Smooth muscle cell (in vitro differentiated cells): ENCODE data around the gene PLCB1. TPM values are rescaled to one million over a fixed set of nuclear protein-coding genes. Genes with fewer than 3 reads are reported as not detected.

Experiments used
- DNase-seq: peaks from one replicate; lab custom pipeline; 2025; ENCODE audit not compliant: unreplicated experiment; lab: John Stamatoyannopoulos, UW
- H2AFZ ChIP-seq: fragments of 200-600 bp; sonication (generic); 2 replicates; pipeline ENCODE4 v1.6.0; 2016; ENCODE audit warnings: antibody characterized with exemption, low read depth, mild to moderate bottlenecking
- H3F3A ChIP-seq: fragments of 200-600 bp; sonication (generic); 2 replicates; pipeline ENCODE4 v1.6.0; 2017; ENCODE audit warnings: antibody characterized with exemption, low read depth
- H3K27ac ChIP-seq: fragments of 200-600 bp; sonication (generic); 2 replicates; pipeline ENCODE4 v1.5.1; 2016; ENCODE audit warnings: low read depth, mild to moderate bottlenecking
- H3K27me3 ChIP-seq: fragments of 200-600 bp; sonication (generic); 2 replicates; pipeline ENCODE4 v1.6.1; 2016; ENCODE audit warnings: low read depth, mild to moderate bottlenecking
- H3K36me3 ChIP-seq: fragments of 200-600 bp; sonication (generic); 2 replicates; pipeline ENCODE4 v1.5.1; 2016; ENCODE audit warnings: low read depth
- H3K4me1 ChIP-seq: fragments of 200-600 bp; sonication (generic); 2 replicates; pipeline ENCODE4 v1.5.1; 2016; ENCODE audit warnings: low read depth
- H3K4me2 ChIP-seq: fragments of 200-600 bp; sonication (generic); 2 replicates; pipeline ENCODE4 v1.6.0; 2016; ENCODE audit warnings: mild to moderate bottlenecking
- H3K4me3 ChIP-seq: fragments of 200-600 bp; sonication (generic); 2 replicates; pipeline ENCODE4 v1.5.1; 2016; ENCODE audit warnings: mild to moderate bottlenecking
- H3K79me2 ChIP-seq: fragments of 200-600 bp; sonication (generic); 2 replicates; pipeline ENCODE4 v1.6.0; 2016; ENCODE audit warnings: low read depth, mild to moderate bottlenecking
- H3K9ac ChIP-seq: fragments of 200-600 bp; sonication (generic); 2 replicates; pipeline ENCODE4 v1.6.0; 2016; ENCODE audit warnings: low read depth
- H3K9me3 ChIP-seq: fragments of 200-600 bp; sonication (generic); replicated peaks from 2 replicates; pipeline ENCODE4 v1.5.1; 2016; ENCODE audit warnings: low read depth
- H4K20me1 ChIP-seq: fragments of 200-600 bp; sonication (generic); 2 replicates; pipeline ENCODE4 v1.6.0; 2016; ENCODE audit warnings: low read depth
- CTCF ChIP-seq: fragments of 200-600 bp; sonication (generic); IDR thresholded peaks from 2 replicates; pipeline ENCODE4 v1.5.1; 2017; ENCODE audit warnings: borderline replicate concordance, mild to moderate bottlenecking, antibody characterized with exemption; ENCODE audit not compliant: insufficient read depth, poor library complexity, severe bottlenecking
- WGBS: methylation state at CpG from one replicate; pipeline ENCODE4 v1.1.7; 2016; ENCODE audit warnings: low lambda C conversion rate; 5-methylcytosine and 5-hydroxymethylcytosine counted together
- polyA plus RNA-seq: library from polyadenylated mRNA; unstranded; fragments of >200 nt; fragmentation: Nextera tagmentation; extraction: Ambion mirVana; gene quantifications from 2 replicates; pipeline ENCODE4 v1.2.1, GENCODE V29; 2016
- total RNA-seq: library from RNA; depleted of rRNA; stranded (reverse); fragments of >200 nt; gene quantifications from 2 replicates; pipeline ENCODE4 v1.2.3, GENCODE V29; 2014

Gene PLCB1
- total and polyA plus RNA-seq, 2 experiments from 2014 or later = 4.7 to 25.3 TPM

DNA sequence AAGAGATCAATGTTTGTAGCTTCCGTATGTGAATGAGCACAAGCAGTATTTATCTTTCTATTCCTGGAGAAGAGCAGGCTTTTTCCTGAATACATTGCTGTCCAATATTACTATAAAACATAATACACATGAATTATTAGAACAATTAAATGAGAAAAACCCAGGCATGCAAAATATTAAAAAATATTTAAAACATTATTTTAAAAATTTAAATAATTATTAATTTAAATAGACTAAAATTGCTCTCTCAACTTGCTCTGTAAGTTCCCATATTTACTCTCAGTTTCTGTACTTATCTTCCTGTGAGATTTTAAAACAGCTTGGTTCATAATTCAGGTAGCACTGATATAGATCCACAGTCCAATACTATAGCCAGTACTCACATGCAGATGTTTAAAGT, 97.0 kb downstream of the PLCB1 start:
- H3K79me2 ChIP-seq = no peaks in the 10 kb centered on the region
- H3F3A ChIP-seq = no peaks in the 10 kb centered on the region
- no peaks in the 10 kb centered on the region for H4K20me1 ChIP-seq
- no peaks in the 10 kb centered on the region for H3K27me3 ChIP-seq
- no peaks in the 10 kb centered on the region for H3K4me1 ChIP-seq
- H3K27ac ChIP-seq = no peak overlapping the region
- no peak overlapping the region for H3K9ac ChIP-seq
- no peaks in the 10 kb centered on the region for H3K36me3 ChIP-seq
- H2AFZ ChIP-seq = no peak overlapping the region
- 94% methylated on average over 1 of the region's 1 CpG for WGBS
- no peak for DNase-seq
- TF ChIP-seq CTCF = no peak
- H3K9me3 ChIP-seq = no peaks in the 10 kb centered on the region
- no peak overlapping the region for H3K4me2 ChIP-seq
- no peak overlapping the region for H3K4me3 ChIP-seq

GRCh38 chr20:8231038-8231437, 99.0 kb downstream of the PLCB1 start:
- no peaks in the 10 kb centered on the region for H3K4me1 ChIP-seq
- H2AFZ ChIP-seq = no peak overlapping the region
- no peaks in the 10 kb centered on the region for H3F3A ChIP-seq
- no peak overlapping the region for H3K4me3 ChIP-seq
- H3K9me3 ChIP-seq = no peaks in the 10 kb centered on the region
- no peak for TF ChIP-seq CTCF
- H3K27me3 ChIP-seq = no peaks in the 10 kb centered on the region
- no peak overlapping the region for H3K27ac ChIP-seq
- H3K4me2 ChIP-seq = no peak overlapping the region
- H3K9ac ChIP-seq = no peak overlapping the region
- no peak for DNase-seq
- no peaks in the 10 kb centered on the region for H3K79me2 ChIP-seq
- no peaks in the 10 kb centered on the region for H4K20me1 ChIP-seq
- no peaks in the 10 kb centered on the region for H3K36me3 ChIP-seq

GRCh38 chr20:8232332-8232731, 100.3 kb downstream of the PLCB1 start:
- DNase-seq = no peak
- H3K9ac ChIP-seq = no peak overlapping the region
- no peak overlapping the region for H3K4me2 ChIP-seq
- no peaks in the 10 kb centered on the region for H3F3A ChIP-seq
- 93% methylated on average over 3 of the region's 3 CpGs for WGBS
- no peaks in the 10 kb centered on the region for H3K36me3 ChIP-seq
- H3K27ac ChIP-seq = no peak overlapping the region
- no peak overlapping the region for H3K4me3 ChIP-seq
- H3K4me1 ChIP-seq = no peaks in the 10 kb centered on the region
- H4K20me1 ChIP-seq = no peaks in the 10 kb centered on the region
- H2AFZ ChIP-seq = no peak overlapping the region
- no peaks in the 10 kb centered on the region for H3K27me3 ChIP-seq
- no peaks in the 10 kb centered on the region for H3K79me2 ChIP-seq
- H3K9me3 ChIP-seq = no peaks in the 10 kb centered on the region
- TF ChIP-seq CTCF = no peak

DNA sequence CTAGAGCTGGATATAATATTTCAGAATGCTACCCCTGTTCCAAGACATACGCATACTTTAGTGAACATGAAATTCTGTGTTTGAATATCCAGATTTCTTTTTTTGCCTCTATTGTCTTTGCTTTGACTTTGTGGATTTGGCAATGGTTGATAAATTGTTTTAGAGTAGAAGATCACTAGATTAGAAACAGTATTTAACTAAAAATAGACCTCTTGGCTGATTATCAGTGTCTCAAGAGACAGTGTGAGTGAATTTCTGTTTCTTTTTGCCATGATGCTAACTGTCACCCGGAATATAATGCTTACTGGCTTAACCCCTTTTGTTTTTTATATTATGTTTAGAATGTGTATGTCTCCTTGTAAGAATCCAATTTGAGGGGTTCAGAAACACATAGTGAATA, 102.5 kb downstream of the PLCB1 start:
- 98% methylated on average over 2 of the region's 2 CpGs for WGBS
- no peaks in the 10 kb centered on the region for H3K79me2 ChIP-seq
- H3F3A ChIP-seq = no peaks in the 10 kb centered on the region
- H3K27ac ChIP-seq = no peak overlapping the region
- no peaks in the 10 kb centered on the region for H4K20me1 ChIP-seq
- H3K27me3 ChIP-seq = no peaks in the 10 kb centered on the region
- H3K4me2 ChIP-seq = no peak overlapping the region
- H3K4me1 ChIP-seq = no peaks in the 10 kb centered on the region
- no peaks in the 10 kb centered on the region for H3K9me3 ChIP-seq
- TF ChIP-seq CTCF = no peak
- no peak overlapping the region for H2AFZ ChIP-seq
- H3K9ac ChIP-seq = no peak overlapping the region
- H3K4me3 ChIP-seq = no peak overlapping the region
- no peaks in the 10 kb centered on the region for H3K36me3 ChIP-seq
- DNase-seq = no peak
